HG03460 (cell line): ENCODE data around the gene HSPA5.
"Not testable (repeated sequence)": the region's sequence is repeated elsewhere in the genome, so short reads cannot be mapped to it uniquely, and the experiment has no call there.

Experiments
- ATAC-seq: cut with Tn5 transposase; IDR thresholded peaks from one replicate; pipeline ENCODE4 v1.9.1; 2021; ENCODE audit not compliant: unreplicated experiment

The HSPA5 gene

DNA sequence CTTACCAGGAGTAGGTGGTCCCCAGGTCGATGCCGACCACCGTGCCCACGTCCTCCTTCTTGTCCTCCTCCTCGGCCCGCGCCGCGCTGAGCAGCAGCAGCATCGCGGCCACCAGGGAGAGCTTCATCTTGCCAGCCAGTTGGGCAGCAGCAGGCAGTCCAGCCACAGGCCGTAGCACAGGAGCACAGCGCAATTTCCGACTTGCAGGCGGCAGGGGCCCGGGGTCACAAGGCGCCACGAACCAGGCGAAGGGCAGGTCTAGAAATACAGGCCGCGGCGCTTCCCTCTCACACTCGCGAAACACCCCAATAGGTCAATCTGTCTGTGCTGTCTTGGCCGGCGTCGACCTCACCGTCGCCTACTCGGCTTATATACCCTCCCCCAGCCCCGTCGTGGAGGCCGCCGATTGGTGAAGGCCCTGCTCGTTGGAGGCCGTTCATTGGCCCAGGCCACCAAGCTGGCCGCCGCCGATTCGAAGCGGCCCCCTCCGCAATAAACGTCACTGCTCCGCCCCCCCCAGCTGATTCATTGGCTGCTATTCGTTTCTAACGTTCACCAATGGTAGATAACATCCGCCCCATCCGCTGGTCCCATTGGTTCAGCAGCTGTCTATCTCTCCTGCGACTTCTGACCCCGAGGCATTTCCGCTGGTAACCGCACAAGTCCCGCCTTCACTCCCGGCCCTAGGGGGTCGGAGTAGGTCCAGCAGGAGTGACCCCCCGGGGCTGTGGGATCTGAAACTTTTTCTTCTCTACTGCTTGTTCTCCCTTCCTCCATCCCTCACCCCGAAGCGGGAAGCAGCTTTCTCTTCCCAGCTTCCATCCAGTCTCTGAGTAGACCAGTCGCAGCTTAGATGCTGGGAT lies at the start of gene HSPA5:
HSPA5 (minus strand) TSS at position 344 of the 863 bp plus-strand sequence; CDS start at position 127, 217 bp downstream.
- ATAC-seq, result peak; percentile 91

DNA sequence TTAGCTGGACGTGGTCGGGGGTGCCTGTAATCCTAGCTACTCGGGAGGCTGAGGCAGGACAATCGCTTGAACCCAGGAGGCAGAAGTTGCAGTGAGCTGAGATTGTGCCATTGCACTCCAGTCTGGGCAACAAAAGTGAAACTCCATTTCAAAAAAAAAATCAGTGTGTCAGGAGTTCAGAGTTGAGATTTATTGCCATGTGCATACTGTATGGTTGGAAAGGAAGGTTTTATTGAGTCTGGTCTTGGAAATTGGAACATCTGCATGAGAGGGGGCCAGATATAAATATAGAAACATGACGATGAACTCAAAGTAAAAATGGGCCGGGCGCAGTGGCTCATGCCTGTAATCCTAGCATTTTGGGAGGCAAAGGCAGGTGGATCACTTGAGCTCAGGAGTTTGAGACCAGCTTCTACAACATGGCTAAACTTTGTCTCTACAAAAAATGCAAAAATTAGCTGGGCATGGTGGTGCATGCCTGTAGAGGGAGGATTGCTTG lies 45.8 kb upstream of the HSPA5 start:
- ATAC-seq, result not testable (repeated sequence)

DNA sequence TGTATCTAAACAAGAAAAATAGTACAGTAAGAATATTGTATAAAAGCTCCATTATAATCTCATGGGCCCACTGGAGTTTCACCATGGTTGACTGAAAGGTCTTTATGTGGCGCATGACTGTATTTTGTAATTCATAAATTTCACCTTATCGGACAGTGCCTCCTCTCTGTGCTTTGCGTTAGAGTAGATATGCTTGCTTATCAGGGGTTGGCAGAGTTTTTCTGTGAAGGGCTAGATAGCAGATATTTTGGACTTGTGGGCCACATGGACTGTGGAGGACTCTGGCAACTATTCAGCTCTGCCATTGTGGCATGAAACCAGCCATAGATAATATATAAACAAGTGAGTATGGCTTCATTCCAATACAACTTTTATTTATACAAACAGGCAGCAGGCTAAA lies 43.7 kb upstream of the HSPA5 start:
- no peak for ATAC-seq

DNA sequence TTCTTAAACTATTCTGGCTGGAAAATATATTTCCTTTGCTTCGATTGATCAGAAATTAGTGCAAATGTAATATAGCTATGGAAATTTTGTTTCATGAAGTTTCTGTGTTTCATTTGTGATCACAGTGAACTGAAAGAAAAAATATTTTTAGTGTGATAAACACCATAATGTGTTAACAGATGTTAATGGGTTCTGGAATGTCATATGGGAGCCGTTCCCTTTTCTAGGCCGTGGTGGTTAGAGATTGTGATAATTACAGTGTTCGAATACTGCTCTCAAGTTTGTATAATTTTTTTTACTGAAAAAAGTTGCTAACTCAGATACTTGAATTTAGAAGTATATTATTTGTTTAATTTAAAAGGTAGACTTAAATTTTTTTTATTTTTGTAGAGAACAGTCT lies 39.8 kb upstream of the HSPA5 start:
- no peak for ATAC-seq

DNA sequence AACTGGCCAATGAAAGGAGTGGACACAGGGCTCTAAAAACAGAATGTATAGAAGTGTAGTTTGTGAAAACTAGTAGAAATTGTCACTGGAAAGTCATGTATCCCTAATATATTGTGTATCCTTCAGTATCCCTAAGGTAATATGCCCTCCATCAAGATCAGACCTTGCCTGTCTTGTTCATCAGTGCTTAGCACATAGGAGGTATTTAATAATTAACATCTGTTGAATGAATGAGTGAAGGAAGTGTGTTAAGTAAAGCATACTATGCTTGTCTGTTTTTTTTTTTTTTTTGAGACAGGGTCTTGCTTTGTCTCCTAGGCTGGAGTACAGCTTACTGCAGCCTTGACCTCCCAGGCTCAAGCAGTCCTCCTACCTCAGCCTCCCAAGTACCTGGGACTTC lies 36.3 kb upstream of the HSPA5 start:
- no peak for ATAC-seq

DNA sequence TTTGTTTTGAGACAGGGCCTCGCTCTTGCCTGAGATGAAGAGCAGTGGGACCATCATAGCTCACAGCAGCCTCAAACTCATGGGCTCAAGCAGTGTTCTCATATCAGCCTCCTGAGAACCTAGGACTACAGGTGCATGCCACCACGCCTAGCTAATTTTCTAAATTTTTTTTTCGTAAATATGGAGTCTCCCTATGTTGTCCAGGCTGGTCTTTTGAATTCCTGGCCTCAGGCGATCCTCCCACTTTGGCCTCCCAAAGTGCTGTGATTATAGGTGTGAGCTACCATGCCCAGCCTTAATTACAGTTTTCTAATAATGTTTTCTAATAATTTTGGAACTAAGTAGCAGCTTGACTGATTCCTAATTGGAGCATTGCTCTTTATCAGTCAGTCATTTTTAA lies 35.6 kb upstream of the HSPA5 start:
- no peak for ATAC-seq

DNA sequence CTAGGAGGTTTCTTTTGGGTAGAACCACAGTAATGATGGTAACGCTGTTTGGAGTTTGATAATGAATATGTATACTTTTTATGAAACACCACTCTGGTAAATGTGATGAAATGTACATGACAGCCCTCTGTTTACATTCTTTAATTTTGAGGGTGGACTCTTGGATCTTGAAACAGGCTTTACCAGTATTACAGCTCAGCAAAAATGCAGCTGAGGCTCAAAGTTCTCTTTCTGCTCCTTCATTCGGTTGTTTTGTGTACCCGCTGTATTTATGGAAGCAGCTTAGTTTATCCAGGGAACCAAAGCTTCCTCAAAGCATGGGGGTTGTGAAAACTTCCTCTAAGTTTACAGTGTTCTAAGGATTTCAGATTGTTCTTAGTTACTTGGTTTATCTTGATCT lies 31.6 kb upstream of the HSPA5 start:
- no peak for ATAC-seq

DNA sequence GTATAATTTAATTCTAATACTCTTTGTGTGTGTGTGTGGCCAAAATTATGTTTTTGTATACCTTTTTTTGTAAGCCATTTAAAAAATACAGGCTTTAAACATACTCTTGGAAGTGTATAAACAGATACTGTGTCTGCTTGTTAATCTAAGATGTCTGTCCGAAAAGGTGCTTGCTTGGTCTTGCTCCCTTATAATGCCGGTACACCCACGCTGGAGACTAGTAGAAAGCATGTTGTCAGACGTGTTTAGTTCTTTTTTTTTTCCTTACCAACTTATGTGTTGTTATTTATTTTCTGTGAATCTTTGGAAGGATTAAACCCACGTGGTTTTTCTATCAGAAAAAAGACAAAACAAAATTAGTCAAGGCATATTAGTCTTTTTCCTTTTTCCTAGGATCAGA lies 29.9 kb upstream of the HSPA5 start:
- no peak for ATAC-seq

DNA sequence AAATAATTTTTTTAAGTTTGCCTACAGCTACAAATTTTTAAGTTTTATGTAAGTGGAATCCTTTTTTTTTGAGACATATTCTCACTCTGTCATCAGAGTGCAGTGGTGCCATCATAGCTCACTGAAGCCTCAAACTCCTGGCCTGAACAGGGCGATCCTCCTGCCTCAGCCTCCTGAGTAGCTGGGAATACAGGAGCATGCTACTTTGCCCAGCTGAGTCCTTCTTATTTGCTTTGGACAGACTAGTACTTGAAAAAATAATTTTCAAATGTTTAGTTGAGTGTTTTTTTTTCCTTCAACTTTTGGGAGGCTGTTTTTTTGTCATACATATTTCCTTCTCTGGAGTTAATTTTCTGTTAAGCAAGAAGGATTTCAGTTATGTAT lies 27.9 kb upstream of the HSPA5 start:
- no peak for ATAC-seq

DNA sequence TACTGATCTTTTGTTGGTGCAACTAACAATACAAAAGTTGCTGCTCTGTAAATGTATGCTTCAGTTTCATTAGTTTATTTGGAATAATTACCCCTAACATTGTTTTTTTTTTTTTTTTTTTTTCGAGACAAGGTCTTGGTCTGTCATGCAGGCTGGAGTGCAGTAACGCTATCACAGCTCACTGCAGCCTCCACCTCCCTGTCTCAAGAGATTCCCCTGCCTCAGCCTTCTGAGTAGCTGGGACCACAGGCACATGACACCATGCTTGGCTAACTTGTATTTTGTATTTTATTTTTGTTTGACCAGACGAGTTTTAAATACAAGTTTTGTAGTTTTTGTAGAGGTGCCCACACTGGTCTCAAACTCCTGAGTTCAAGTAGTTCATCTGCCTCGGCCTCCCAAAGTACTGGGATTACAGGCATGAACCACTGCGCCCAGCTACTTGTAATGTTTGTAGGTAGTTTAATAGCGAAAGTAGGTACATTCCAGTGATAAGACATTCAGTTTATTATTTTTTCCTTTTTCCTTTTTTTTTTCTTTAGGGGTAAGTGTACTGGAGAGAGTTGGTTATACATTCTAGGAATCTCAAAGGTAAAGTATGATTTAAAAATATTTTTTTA lies 27.4 kb upstream of the HSPA5 start:
- no peak for ATAC-seq

DNA sequence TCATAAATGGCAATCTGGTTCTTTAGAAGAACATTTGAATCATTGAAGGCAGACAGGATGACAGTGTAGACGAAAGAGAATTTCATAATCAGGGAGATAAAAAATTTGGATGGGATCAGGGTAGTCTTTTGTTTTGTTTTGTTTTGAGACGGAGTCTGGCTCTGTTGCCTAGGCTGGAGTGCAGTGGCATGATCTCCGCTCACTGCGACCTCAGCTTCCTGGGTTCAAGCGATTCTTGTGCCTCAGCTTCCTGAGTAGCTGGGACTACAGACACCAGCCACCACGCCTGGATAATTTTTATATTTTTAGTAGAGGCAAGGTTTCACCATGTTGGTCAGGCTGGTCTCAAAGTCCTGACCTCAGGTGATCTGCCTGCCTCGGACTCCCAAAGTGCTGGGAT lies 22.9 kb upstream of the HSPA5 start:
- ATAC-seq, result not testable (repeated sequence)

DNA sequence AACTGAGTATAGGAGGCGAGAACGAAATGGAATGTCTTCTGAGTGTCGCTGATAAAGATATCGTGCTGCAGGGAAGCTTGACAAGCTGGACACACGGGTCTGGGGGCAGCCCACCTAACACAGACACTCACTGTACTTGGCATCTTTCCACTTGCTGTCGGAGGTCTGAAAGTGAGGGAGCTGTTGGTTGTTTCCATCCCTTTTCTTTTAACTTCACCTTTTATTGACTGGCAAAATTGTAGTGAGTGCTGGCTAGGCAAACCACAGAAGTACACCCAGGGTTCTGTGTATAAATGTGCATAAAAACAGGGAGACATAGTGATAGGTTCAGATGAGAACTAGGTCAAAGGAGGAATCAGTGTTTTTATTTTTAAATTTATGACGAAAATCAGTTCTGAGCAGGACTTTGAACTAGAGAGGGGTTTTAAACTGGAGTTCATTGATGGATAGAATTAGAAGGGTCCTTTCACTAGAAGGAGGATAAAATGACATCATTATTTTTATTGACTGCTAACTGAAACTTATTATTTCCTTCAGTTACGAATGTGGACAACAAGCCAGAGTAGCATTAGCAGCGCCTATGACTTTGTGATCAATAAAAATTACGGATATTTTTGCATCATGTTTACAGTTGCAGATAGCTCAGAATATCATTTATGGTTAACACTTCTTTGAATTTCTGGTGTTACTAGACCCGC lies 21.3 kb upstream of the HSPA5 start:
- no peak for ATAC-seq

DNA sequence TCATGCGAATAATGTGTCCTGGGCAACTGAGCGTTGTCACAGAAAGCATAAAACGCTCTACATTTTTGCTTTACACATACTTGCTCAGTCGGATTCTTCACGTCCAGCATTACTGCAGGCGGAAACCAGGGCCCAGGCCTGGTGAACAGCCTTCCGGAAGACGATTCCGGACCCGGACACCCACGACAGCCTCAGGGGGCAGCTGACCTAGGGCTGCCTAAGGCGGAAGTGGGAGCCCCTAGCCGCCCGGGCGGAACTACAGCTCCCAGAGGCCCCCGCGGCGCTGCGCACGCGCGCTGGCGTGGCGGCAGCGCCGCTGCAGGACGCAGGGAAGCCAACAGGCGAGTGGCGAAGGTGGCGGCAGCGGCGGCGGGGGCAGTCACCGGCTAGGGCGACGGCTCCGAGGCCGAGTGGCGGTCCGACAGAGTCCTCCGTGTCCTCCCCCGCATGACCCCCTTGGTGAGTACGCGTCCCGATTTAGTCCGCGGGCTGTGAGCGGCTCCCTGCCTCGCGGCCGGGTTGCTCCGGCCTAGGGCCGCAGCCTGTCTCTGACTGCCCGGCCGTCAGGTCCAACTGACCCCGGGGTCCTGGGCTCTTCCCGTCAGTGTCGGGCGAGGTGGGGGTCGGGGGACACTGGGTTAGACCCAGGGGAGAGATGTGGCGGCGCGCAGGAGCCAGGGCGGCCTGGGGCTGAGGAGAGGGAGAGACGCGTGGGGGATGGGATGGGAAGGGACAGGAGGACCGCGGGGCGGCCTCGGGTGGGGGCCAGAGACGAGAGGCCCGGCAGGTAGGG lies 20.6 kb upstream of the HSPA5 start, which contains the start of gene GAPVD1:
GAPVD1 (plus strand) TSS at position 326 of the 793 bp plus-strand sequence. CDS start 37,096 bp downstream, outside the sequence.
- peak; percentile 93 for ATAC-seq

DNA sequence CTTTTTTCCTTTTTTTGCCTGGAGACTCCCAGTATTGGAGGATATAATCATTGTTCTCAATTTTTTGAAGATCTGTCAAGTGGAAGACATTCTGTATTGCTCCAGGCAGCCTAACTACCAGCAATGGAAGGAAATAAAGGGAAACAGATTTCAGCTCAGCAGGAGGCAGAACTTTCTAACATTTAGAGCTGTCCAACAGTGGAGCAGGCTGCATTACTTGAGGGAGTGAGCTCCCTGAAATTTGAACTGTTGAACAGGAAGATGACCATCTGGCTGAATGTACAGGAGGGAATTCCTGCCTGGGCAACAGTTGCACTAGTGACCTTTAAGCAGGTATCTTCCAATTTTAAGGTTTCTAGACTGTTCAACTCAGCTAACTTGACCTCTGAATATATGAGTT lies 19.4 kb upstream of the HSPA5 start:
- no peak for ATAC-seq

DNA sequence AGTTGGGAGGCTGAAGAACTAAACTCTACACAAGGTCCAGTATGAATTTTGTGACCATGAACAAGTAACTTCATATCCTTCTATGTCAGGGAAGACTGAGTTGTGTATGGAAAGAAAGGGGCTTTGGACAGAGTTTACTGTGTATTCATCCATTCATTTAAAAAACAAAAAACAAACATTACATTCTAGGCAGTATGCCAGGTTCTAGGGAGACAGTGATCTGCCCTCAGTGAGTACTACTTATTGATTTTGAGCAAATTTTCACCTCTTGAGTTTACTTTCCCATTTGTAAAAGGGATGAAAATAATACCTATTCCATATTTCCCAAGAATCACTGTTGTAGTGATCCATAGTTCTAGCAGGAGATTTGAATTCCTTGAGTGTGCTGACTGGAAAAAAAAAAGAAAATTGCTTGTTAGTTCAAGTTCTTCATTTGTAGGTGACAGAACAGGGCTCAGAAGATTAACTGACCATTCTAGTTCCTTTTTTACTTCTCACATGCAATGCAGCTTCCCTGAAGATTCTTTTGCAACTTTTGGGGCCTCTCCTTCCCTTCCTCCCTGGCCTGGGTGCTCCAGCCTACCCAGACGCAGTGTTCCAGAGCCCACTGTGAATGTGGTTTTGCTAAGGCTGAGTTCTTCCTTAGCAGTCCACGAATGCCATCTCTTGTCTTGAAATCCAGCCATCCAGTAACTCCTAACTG lies 17.8 kb upstream of the HSPA5 start:
- ATAC-seq, result no peak

DNA sequence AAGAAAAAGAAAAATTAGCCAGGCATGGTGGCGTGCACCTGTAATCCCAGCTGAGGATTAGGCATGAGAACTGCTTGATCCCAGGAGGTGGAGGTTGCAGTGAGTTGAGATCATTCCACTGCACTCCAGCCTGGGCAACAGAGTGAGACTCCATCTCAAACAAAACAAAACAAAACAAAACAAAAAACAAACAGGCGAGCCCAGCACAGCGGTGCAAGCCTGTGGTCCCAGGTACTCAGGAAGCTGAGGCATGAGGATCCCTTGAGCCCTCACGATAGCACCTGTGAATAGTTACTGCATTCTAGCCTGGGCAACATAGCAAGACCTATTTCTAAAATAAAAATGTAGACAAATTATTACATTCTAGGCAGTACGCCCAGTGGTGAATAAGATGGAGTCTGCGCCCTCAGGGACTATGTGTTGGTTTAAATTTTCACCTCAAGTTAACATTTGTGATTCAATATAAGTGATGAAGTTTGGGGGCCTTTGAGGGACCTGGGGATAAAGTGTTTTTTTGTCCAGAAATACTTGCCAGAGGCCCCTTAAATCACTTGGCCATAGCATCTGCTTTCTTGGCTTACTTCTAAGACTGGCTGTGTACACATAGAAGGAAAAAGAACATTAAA lies 17.1 kb upstream of the HSPA5 start:
- no peak for ATAC-seq

DNA sequence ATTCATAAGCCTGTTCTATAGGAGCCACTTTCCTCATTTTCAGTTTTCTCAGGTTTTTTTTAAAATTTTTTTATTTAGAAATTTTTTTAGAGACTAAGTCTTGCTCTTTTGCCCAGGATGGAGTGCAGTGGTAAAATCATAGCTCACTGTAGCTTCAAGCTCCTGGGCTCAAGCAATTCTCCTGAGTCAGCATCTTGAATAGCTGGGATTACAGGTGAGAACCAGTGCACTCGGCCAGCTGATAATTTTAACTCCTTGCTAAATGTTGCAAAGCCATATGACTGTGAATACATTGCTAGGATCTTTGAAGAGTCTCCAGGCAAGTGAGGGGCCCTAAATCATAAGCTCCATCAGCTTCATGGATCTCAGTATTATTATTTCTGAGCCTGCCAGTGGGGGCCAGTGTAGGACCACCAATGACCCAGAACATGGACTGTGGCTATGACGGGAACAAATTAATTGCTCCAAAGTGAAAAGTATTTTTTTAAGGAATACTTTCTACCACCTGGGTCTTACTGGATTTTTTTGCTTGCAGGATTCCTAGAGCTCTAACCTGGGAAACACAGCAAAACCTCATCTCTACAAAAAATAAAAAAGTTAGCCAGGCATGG lies 14.7 kb upstream of the HSPA5 start:
- no peak for ATAC-seq

DNA sequence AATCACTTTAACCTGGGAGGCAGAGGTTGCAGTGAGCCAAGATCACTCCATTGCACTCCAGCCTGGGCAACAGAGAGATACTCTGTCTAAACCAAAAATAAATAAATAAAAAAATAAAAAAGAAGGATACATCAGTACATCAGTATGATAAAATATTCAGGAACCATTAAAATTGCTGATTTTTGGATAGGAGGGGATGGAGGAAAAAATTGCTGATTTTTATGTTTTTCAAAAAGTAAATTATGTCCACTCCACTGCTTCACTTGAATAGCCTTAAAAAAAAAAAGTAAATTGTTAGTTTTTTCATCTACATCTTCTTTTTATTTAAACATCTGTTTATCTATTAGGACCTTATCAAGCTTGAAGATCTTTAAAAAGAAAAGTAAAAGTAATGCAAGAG lies 13.1 kb upstream of the HSPA5 start:
- no peak for ATAC-seq

DNA sequence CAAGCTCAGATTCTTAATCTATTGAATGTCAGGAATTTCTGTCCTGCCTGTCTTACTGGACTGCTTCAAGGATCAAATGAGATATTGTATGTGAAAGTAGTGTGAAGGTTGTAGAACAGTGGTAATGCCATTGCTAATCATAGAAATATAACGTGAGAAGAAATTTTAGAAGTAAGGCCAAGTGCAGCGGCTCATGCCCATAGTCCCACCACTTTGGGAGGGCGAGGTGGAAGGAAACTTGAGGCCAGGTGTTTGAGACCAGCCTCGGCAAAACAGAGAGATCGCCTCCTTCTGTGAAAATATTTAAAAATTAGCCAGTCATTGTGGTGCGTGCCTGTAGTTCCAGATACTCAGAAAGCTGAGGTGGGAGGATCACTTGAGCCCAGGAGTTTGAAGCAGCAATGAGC lies 5.1 kb upstream of the HSPA5 start:
- ATAC-seq, result no peak
